SKM-1 treated with dmso at 0.1 percent for 144 hours (cell line): ENCODE measurements around the gene HSPB6.
A peak's percentile ranks its signal among the peaks of the same experiment; 100 is the strongest.

Experiments
- DNase-seq: peaks from one replicate; lab custom pipeline; 2025; ENCODE audit not compliant: unreplicated experiment; lab: John Stamatoyannopoulos, UW

HSPB6 gene

DNA sequence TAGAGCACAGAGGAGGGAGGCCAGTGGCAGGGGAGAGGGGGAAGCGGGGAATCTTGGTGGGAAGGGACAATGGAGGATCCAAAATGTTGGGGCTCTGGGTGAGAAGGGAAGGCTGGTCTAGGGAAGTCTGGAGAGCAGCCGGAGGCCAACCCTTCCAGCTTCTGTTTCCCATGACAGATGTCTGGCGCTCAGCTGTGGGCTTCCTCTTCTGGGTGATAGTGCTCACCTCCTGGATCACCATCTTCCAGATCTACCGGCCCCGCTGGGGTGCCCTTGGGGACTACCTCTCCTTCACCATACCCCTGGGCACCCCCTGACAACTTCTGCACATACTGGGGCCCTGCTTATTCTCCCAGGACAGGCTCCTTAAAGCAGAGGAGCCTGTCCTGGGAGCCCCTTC, 10.3 kb downstream of the HSPB6 start:
- no peak for DNase-seq

GRCh38 chr19:35746087-35746462, 10.8 kb downstream of the HSPB6 start:
- no peak for DNase-seq

DNA sequence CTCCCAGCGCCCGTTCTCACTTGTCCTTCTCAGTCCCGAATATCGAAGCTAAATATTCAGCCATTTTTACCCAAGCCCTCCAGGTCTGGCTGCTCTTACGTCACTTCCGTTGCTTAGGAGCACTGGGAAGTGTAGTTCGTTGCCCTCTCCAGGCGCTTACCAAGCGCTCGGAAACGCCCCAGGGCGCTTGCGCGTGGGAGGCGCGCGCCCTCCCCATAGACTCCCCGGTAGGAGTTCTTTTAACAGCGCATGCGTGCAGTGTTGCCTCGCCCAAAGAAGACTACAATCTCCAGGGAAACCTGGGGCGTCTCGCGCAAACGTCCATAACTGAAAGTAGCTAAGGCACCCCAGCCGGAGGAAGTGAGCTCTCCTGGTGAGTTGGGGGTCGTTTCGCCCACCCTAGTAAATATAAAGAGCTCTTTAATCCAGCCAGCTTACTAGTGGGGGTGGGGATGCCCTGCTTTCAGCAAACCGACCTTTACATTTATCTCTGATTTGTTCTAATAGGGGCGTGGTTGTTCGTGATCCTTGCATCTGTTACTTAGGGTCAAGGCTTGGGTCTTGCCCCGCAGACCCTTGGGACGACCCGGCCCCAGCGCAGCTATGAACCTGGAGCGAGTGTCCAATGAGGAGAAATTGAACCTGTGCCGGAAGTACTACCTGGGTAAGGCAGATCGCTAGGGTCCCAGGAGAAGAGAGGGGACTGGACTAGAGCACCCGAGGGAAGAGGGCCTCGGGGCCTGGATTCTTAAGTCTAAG, 11.3 kb downstream of the HSPB6 start, which contains the start of the genes PSENEN and U2AF1L4:
TSS of gene PSENEN (plus strand) at position 324 of the 759 bp plus-strand sequence. CDS start at position 604, 280 bp downstream.
TSS of gene U2AF1L4 (minus strand) at position 91 of the 759 bp plus-strand sequence. CDS start at position 64, 27 bp downstream.
- peak; percentile 99 for DNase-seq

GRCh38 chr19:35744430-35745327, 12.2 kb downstream of the HSPB6 start:
- DNase-seq = peak; percentile 98

DNA sequence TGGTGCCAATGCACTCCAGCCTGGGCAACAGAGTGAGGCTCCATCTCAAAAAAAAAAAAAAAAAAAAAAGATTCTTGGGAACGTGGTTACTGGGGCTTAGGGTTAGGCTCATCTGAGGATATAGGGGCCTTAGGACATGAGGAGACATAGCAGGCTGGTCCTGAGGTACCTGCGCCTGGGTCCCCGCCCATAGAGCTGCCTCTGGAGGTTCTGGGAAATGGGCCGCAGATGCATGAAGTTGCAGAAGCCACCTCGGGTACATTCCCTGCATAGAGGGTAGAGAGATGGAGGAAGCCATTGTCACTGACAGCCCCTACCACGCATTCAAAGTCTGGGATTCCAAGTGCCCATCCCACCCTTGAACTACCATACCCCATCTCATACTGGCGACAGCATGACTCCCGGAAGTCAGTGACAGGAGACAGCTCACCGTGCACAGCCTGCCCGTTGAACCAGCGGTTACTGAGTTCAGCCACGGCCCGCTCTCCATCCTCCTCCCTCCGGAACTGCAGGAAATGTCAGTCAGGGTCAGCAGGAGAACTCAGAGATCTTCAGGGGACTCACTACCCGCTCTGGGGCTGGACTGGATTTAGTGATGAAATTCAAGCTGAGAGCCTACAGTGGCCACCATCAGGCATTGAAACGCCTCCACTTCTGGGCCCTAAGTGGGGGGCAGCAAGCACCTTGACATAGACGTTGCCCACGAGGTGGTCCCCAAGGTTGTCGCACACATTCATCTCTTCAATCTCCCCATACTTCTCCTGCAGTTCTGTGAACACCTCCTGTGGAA, 13.0 kb downstream of the HSPB6 start:
- no peak for DNase-seq

- peak; percentile 57 for DNase-seq
Observed at GRCh38 chr19:35742121-35742724, 14.6 kb downstream of the HSPB6 start, which contains the start of gene IGFLR1. IGFLR1 (minus strand) TSS chr19:35742452; CDS start chr19:35741180, 1,272 bp downstream.

DNA sequence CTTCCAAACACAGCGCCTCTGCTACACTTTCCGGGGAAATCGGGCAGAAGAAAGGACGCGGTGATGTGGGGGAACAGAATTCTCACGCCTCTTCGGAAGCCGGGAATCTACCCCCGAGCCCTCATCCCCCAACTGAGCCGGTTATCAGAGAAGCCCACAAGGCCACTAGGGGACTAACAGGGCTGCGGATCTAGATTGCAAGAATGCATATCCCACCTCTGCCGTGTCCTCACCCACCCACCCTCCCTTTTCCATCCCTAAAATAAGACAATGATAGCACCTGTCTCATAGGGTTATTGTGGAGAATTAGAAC, 15.7 kb downstream of the HSPB6 start:
- DNase-seq = no peak

DNA sequence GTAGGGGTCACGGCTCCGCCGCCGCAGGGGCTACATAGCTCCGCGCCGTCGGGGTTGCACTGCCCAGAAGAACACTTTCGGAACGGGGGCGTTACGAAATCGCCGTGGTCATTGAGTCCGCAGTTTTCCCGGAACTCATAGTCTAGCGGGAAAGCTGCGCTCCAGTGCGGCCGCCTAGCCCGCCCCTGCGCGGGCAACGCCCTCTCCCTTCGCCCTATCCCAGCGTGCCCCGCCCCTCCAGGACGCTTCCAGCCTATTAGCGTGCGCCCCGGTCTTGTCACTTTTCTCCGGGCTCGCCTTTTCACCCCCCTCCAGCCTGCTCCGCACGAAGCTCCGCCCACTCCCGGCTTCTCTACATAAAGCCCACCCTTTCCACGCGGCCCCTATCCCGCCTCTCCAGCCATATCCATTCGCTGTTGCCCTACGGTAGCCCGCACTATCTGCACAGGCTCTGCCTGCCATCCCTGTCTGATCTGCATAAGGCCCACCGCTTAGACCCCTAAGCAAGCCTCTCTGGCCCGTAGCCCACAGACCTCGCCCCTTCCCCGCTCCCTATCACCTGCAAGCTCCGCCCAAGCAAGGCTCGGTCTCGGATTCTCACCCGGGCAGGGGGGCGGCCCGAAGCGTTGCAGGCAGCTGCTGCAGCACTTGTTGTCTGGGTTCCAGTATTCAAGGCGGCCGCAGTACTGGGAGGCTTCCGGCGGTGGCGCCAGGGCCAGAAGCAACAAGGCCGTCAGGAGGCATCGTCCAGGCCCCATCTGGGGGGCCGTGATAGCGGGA, 16.2 kb downstream of the HSPB6 start:
- DNase-seq = peak; percentile 95

DNA sequence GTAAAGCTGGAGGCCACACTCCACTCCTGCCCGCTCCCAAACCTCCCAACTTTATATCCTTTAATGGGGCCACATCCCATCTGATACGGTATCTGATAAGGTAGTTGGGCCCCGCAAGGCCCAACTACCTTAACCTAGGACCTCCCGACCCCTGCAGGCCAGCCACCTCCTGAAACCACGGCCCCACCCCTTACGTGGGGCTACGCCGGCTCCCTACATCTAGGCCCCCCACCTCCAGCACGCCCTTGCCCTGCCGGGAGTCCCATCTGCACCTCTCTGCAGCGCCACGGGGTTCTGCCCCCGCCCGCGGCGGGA, 16.8 kb downstream of the HSPB6 start:
- DNase-seq = no peak

GRCh38 chr19:35739275-35740107, 17.3 kb downstream of the HSPB6 start:
- DNase-seq = no peak

DNA sequence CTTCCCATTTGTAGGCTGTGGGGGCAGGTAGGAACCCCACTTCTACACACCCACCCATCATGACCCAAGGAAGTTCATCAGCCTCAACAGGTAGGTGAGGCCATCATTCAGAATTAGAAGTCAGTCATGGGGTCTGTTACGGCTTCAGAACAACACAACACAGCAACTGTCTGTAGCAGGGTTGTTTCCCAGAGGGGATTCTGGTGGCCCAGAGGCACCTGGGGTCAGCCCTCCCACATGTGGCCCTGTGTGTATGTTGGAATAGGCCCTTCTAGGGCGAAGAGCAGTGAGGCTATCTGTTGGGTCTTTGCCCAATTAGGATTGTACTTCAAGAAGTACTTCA, 18.0 kb downstream of the HSPB6 start:
- no peak for DNase-seq

- DNase-seq = no peak
Observed at GRCh38 chr19:35738021-35738886, 18.6 kb downstream of the HSPB6 start.

DNA sequence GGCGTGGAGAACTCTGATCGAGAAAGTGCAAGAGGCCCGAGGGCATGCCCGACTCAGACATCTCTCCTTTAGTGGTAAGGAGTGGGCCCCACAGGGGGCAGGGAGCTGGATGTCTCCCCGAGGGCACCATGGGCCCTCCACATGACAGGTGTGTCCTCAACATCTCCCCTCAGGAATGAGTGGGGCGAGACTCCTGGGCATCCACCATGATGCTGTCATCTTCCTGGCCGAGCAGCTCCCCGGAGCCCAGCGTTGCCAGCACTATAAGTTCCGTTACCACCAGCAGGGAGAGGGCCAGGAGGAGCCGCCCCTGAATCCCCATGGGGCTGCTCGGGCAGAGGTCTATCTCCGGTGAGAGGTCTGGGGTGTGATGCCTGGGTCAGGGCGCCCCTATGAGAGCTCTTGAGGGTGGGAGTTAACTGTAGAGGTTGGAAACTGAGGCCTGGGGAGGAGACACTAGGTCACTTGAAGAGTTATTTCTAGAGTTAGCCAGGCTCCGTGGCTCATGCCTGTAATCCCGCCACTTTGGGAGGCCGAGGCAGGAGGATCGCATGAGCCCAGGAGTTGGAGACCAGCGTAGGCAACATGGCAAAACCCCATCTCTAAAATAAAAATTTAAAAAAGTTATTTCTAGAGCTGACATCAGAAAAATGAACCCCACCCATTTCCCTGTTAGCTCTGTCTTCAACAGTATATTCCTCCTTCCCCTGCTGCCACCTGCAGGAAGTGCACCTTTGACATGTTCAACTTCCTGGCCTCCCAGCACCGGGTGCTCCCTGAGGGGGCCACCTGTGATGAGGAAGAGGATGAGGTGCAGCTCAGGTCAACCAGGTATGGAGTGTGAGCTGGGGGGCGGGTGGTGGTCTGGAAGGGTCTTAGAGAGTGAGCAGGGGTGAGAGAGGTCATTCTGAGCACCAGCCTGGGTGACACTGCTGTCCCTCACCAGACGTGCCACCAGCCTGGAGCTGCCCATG, 19.6 kb downstream of the HSPB6 start:
- no peak for DNase-seq

GRCh38 chr19:35734889-35735288, 21.9 kb downstream of the HSPB6 start:
- no peak for DNase-seq

GRCh38 chr19:35734273-35734672, 22.6 kb downstream of the HSPB6 start:
- DNase-seq = no peak

- no peak for DNase-seq
Observed at GRCh38 chr19:35733180-35734125, 23.4 kb downstream of the HSPB6 start.
